Lower leg skin (tissue), 4 donors: ENCODE data around the gene EXOC3L2. TPM values are rescaled to one million over a fixed set of nuclear protein-coding genes. Genes with fewer than 3 reads are reported as not detected.

Experiments used
- DNase-seq, 2 donors: peaks; one replicate each; pipeline ENCODE4 v3.0.0-alpha.2; 2019; ENCODE audit warnings: low spot score in 2 of 2
- H3K4me3 ChIP-seq: fragments of 200-600 bp; sonication (generic); 2 replicates; pipeline ENCODE4 v1.5.1; 2017; ENCODE audit warnings: mild to moderate bottlenecking, low read depth; ENCODE audit not compliant: poor library complexity, severe bottlenecking
- POLR2A ChIP-seq, 2 donors: fragments of 450-650 bp; IDR thresholded peaks; one replicate each; pipeline ENCODE4 v1.6.1; 2016 to 2017; ENCODE audit warnings: antibody characterized with exemption in 2 of 2, mild to moderate bottlenecking in 1 of 2, moderate library complexity in 1 of 2
- WGBS, 2 donors: methylation state at CpG; one replicate each; pipeline ENCODE4 v1.1.5; 2018; 5-methylcytosine and 5-hydroxymethylcytosine counted together
- intact Hi-C: fragments of 100-400 bp; cut with DNase I; formaldehyde crosslinking; loops from one replicate; pipeline ENCODE4 v1.15.0; 2023; ENCODE audit warnings: low total_unique reads
- total RNA-seq, 4 donors: library from RNA; depleted of rRNA; stranded (reverse); fragments of >200 nt; gene quantifications; one replicate each; pipeline ENCODE4 v1.1.0, GENCODE V29; 2016
- TF ChIP-seq, protein P1 (sequence below), 3 donors: fragments of 450-650 bp; IDR thresholded peaks; one replicate each; pipeline ENCODE4 v1.5.1; 2016; ENCODE audit warnings: antibody characterized with exemption in 3 of 3, mild to moderate bottlenecking in 3 of 3, moderate library complexity in 2 of 3

Gene EXOC3L2
- total RNA-seq, 4 donors from 2014 or later, result 1.2 to 4.5 (median 1.6) TPM

- intact Hi-C loops, result no loop called here
- no peak overlapping the region for H3K4me3 ChIP-seq
- no peak for DNase-seq
- WGBS, 2 donors, result 24% methylated on average over 13 of the region's 14 CpGs
- TF ChIP-seq POLR2A (IDR thresholded peaks at IDR 0.05), result no peak
- TF ChIP-seq, protein P1, sequence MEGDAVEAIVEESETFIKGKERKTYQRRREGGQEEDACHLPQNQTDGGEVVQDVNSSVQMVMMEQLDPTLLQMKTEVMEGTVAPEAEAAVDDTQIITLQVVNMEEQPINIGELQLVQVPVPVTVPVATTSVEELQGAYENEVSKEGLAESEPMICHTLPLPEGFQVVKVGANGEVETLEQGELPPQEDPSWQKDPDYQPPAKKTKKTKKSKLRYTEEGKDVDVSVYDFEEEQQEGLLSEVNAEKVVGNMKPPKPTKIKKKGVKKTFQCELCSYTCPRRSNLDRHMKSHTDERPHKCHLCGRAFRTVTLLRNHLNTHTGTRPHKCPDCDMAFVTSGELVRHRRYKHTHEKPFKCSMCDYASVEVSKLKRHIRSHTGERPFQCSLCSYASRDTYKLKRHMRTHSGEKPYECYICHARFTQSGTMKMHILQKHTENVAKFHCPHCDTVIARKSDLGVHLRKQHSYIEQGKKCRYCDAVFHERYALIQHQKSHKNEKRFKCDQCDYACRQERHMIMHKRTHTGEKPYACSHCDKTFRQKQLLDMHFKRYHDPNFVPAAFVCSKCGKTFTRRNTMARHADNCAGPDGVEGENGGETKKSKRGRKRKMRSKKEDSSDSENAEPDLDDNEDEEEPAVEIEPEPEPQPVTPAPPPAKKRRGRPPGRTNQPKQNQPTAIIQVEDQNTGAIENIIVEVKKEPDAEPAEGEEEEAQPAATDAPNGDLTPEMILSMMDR (IDR thresholded peaks at IDR 0.05), result no peak
These were observed 5.1 kb upstream of the EXOC3L2 start for GRCh38 chr19:45250216-45250831.

- no peak overlapping the region for H3K4me3 ChIP-seq
- WGBS, 2 donors, result 55 to 56% methylated on average over 10 to 11 of the region's 11 CpGs
- no peak for DNase-seq
- intact Hi-C loops, result loop anchor here (10.0 kb wide), 1 partner anchor 55 kb away; no protein-coding TSS in a partner anchor
- no peak for TF ChIP-seq POLR2A (IDR thresholded peaks at IDR 0.05)
- TF ChIP-seq, protein P1 (IDR thresholded peaks at IDR 0.05), result no peak
These were observed 4.2 kb upstream of the EXOC3L2 start for GRCh38 chr19:45249261-45250033.

- DNase-seq, result no peak
- WGBS, 2 donors, result 92 to 93% methylated on average over 8 of the region's 8 CpGs
- intact Hi-C loops, result loop anchor here (10.0 kb wide), 1 partner anchor 52 kb away; no protein-coding TSS in a partner anchor
- TF ChIP-seq POLR2A (IDR thresholded peaks at IDR 0.05), result no peak
- TF ChIP-seq, protein P1 (IDR thresholded peaks at IDR 0.05), result no peak
- H3K4me3 ChIP-seq, result no peak overlapping the region
These were observed 1.9 kb upstream of the EXOC3L2 start for GRCh38 chr19:45247136-45247535.

- no peak for DNase-seq
- intact Hi-C loops, result loop anchor here (10.0 kb wide), 1 partner anchor 51 kb away; no protein-coding TSS in a partner anchor
- TF ChIP-seq POLR2A (IDR thresholded peaks at IDR 0.05), result no peak
- TF ChIP-seq, protein P1 (IDR thresholded peaks at IDR 0.05), result no peak
- no peak overlapping the region for H3K4me3 ChIP-seq
- 50 to 54% methylated on average over 4 of the region's 4 CpGs for WGBS, 2 donors
These were observed 619 bp upstream of the EXOC3L2 start for GRCh38 chr19:45245826-45246225.

DNA sequence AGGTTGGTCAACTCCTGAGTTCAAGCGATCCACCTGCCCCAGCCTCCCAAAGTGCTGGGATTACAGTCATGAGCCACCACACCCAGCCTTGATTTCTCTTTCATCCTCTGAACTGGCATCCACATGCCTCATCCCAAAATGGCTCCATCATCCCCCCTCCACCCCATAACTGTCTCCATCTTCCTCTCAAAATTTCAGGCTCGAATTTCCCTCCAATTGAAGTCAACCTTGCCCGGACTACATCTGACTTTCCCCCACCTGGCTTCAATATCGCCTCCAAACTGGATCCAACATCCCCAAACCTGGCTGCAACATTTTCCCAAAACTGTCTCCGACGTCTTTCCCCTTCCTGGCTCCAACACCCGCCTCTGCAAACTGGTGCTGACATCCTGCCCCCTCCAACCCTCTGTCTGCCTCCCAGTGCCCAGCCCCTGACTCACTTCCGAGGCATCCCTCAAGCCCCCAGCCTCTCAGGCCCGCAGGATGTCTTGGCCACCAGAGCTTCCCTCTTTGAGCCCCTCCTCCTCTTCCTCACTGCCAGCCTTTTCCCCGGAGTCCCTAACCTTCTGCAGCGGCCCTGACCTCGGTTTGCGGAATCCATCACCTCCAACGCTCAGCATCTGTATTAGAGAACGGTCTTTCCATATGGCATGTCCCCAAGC lies 943 bp downstream of the EXOC3L2 start:
- no peak for DNase-seq
- intact Hi-C loops, result loop anchor here (10.0 kb wide), 1 partner anchor 49 kb away; no protein-coding TSS in a partner anchor
- no peak for TF ChIP-seq POLR2A (IDR thresholded peaks at IDR 0.05)
- TF ChIP-seq, protein P1 (IDR thresholded peaks at IDR 0.05), result no peak
- 64 to 65% methylated on average over 15 of the region's 15 CpGs for WGBS, 2 donors
- no peak overlapping the region for H3K4me3 ChIP-seq
